ENCODE data around the gene AKR1C2.
"Not testable (repeated sequence)": the region's sequence is repeated elsewhere in the genome, so short reads cannot be mapped to it uniquely, and the experiment has no call there.

The AKR1C2 gene

DNA sequence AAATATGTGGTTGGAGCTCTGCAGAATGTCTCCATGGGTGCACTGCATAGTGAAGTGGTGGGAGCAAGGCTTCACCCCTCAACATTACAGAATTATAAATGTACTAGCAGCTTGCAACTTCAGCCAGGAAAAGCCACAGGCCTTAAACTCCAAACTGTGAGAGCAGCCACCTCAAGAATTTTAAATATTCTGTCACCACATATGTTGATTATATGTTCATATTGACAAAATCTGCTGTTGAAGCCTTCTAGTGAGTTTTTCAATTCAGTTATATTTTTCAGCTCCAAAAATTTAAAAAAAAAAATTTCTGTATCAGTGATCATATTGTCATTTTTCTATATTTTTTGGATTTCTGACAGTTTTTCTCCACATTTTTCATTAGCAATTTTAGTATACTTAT is 30.9 kb upstream of the AKR1C2 start:
- TF ChIP-seq, protein P1, sequence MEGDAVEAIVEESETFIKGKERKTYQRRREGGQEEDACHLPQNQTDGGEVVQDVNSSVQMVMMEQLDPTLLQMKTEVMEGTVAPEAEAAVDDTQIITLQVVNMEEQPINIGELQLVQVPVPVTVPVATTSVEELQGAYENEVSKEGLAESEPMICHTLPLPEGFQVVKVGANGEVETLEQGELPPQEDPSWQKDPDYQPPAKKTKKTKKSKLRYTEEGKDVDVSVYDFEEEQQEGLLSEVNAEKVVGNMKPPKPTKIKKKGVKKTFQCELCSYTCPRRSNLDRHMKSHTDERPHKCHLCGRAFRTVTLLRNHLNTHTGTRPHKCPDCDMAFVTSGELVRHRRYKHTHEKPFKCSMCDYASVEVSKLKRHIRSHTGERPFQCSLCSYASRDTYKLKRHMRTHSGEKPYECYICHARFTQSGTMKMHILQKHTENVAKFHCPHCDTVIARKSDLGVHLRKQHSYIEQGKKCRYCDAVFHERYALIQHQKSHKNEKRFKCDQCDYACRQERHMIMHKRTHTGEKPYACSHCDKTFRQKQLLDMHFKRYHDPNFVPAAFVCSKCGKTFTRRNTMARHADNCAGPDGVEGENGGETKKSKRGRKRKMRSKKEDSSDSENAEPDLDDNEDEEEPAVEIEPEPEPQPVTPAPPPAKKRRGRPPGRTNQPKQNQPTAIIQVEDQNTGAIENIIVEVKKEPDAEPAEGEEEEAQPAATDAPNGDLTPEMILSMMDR (conservative IDR thresholded peaks at IDR 0.05; ENCODE audit: low read depth, low read length): no peak
- no peak for DNase-seq (ENCODE audit: low read depth)
- H3K4me3 ChIP-seq (ENCODE audit: low read length): no peak overlapping the region

DNA sequence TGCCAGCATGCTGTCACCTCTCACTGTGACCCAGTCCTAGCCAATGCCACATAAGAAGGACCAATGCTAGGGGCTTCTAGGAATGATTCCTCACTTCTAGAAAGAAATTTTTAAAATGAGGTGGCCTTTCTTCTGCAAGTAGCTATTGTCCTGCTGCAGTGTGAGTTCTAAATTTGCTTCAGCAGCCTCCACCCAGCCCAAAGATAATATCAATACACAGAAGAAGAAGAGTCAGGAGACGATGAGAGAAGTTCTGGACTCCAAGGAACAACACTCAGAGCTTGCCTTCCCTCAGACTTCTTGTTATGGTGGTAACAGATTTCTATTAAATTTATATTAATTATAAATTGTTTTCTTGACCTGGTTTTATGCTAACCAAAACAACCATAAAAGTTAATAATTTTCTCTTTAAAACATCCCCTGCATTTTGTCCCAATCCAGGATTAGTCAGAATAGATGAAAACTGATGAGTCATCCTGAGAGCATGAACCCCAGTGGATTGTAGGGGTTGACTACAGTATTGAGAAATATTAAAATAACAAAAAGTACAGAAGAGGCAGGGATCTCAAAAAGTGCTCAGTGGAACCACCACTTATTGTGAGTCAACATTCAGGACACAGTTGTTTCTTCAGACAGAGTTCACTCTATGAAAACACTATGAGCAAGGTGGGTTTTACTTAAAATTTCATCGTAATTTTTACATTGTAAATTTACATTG is 29.6 kb upstream of the AKR1C2 start:
- TF ChIP-seq, protein P1 (conservative IDR thresholded peaks at IDR 0.05; ENCODE audit: low read depth, low read length): no peak
- no peak overlapping the region for H3K4me3 ChIP-seq (ENCODE audit: low read length)
- no peak for DNase-seq (ENCODE audit: low read depth)

DNA sequence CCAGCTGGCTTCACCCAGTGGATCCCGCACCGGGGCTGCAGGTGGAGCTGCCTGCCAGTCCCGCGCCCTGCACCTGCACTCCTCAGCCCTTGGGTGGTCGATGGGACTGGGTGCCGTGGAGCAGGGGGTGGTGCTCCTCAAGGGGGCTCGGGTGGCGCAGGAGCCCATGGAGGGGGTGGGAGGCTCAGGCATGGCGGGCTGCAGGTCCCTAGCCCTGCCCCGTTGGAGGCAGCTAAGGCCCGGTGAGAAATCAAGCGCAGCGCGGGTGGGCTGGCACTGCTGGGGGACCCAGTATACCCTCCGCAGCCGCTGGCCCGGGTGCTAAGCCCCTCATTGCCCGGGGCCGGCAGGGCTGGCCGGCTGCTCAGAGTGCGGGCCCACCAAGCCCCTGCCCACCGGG is 28.8 kb upstream of the AKR1C2 start:
- not testable (repeated sequence) for H3K4me3 ChIP-seq (ENCODE audit: low read length); DNase-seq (ENCODE audit: low read depth)

DNA sequence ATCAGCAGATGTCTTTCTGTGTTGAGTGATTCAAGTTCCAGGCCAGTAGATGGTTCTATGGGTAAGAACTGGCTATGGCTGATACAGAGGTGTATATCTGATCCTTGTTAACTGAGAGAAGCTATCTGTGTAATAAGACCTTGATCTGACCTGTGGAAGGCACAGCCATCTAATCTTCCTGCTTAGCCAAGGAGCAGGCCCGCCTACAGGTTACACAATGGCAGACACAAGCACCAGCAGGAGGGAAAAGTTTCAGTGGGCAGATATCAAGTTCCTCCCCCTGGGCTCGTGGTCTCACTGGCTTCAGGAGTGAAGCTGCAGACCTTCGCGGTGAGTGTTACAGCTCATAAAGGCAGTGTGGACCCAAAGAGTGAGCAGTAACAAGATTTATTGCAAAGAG is 27.9 kb upstream of the AKR1C2 start:
- DNase-seq (ENCODE audit: low read depth); H3K4me3 ChIP-seq (ENCODE audit: low read length): not testable (repeated sequence)

DNA sequence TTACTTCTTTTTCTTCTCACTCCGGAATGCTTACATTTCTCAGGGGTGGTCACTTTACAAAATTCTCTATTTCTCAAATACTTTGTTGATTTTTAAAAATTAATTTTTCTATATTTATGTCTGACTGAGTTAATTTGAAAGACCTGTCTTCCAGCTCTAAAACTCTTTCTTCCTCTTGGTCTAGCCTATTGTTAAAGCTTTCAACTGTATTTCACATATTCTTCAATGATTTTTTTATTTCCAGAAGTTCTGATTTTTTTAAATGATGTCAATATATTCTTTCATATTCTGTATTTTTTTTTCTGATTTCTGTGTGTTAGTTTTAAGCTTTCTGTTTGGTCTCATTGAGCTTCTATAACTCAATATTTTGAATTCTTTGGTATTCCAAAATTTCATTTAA is 27.3 kb upstream of the AKR1C2 start:
- TF ChIP-seq, protein P1 (conservative IDR thresholded peaks at IDR 0.05; ENCODE audit: low read depth, low read length): no peak
- DNase-seq (ENCODE audit: low read depth): no peak

DNA sequence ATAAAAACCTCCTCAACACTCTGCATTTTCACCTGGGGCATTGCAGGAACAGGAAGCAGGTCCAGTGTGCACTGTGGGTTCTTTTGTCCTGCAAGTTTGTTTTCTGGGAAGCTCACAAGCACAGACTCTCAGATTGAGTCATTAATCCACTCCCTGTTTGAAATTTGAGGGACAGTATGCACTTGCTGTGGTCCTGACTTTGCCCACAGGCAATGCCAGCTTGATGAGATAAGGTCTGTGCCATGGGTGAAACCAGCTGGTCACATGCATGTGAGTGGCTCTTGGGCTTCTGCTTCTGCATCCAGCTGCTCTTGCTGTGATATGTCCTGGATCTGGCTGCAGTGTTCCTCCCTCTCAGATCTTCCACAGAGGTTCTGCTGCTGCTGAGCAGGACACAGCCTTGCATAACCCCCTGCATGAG is 21.8 kb upstream of the AKR1C2 start:
- not testable (repeated sequence) for DNase-seq (ENCODE audit: low read depth); H3K4me3 ChIP-seq (ENCODE audit: low read length)

More for the DNA sequence above, 27.3 kb upstream of the AKR1C2 start:
- H3K4me3 ChIP-seq (ENCODE audit: low read length): no peak overlapping the region

DNA sequence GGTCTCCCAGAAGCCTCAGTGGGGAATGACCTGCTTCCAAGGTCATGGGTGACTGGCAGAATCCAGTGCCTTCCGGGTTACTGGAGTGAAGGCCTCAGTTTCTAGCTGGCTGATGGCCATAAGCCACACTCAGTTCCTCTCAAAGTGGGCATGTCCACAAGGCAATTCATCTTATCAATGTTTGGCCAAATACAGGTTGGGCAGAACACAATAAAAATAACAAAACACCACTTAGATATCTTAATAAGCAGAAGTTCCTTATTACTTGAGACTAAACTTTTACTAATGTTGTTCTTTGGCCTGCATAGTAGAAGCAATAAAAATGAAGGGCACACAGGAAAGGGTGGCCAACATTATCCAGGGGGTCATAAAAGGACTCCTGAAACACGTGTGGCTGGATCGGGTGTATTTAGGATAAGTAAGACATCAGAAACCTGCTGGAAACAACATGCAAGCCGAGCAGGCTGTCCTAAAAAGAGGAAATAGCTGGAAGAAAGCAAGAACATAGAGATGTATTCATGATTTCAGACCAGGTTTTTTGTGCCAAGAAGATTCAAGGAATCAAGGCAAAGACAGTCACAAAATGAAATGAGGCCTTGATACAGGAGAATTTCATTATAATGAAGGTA is 19.6 kb upstream of the AKR1C2 start:
- TF ChIP-seq, protein P1 (conservative IDR thresholded peaks at IDR 0.05; ENCODE audit: low read depth, low read length): no peak
- no peak overlapping the region for H3K4me3 ChIP-seq (ENCODE audit: low read length)
- no peak for DNase-seq (ENCODE audit: low read depth)

DNA sequence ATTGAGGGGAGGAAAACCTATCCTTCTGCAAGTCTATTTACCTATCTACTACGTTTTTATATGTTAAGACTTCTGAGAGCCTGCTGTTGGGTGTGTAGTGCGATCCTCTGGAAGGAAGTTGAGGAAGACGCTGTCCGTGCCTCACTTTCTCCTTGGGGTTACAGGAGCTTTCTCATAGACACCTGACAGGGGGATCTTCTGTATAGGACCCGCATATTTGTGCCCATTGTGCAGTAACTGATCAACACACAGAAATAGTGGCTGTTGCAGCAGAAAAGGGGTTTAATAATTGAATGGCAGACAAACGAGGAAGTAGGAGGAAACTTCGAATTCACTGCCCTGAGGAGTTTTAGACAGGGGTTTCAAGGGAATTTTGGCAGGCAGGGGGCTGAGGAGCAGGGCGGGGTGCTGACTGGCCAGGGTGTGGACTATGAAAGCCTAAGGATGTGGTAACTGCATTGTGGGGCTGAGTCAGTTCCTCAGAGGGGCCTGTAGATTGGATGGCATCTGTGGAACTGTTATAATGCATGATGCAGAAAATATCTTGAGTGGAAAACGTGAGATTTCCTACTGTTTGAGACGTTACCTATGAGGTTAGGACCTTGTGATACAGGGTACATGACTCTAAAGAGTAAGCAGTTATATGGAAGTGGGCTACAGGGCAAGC is 18.1 kb upstream of the AKR1C2 start:
- H3K4me3 ChIP-seq (ENCODE audit: low read length); DNase-seq (ENCODE audit: low read depth): not testable (repeated sequence)

DNA sequence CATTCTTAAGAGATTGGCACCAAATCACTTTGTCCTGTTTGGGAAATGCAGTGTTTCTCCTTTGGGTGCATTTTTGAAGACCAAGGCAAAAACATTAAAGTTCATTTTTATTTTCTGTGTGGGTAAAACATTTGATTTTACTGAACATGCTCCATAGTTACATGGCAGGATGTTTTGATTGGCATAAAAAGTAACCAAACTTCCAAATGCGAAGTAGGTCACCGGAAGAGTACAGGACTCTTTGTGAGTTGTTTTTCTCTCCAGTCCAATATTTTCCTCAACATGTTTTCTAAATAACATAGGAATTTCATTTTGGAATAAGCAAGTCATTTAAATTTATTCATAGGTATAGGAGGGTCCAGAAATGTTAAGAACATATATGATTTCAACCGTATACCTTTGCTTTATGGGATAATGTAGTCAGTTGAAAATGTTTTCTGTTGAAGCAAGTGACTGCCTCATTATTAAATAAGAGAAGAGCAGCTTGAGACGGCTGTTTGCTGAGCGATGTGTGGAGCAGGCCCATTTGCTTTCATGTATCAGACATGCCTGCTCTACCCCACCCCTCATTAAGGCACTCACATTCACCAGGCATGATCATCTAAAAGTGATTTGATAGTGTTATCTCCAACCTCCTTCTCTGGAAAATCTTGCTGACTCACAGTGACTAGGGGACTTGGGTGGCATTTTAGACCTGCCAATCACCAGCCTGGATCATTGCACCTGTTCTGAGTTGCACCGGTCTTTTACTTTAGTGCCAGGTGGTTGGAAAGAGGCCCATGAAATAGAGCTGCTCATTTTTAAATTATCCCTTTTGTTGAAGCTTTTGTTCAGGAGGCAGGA is 16.3 kb upstream of the AKR1C2 start:
- DNase-seq (ENCODE audit: low read depth); H3K4me3 ChIP-seq (ENCODE audit: low read length): not testable (repeated sequence)
